Fibroblast of villous mesenchyme (primary cell): ENCODE results near the gene KRABD2.

ENCODE experiments used
- DNase-seq: peaks from one replicate; pipeline ENCODE4 v3.0.0-alpha.2; 2010; ENCODE audit warnings: low read depth
- H3K4me3 ChIP-seq: 2 replicates; pipeline ENCODE4 v1.5.1; 2011; ENCODE audit warnings: low read depth, mild to moderate bottlenecking, low read length
- CTCF ChIP-seq: IDR thresholded peaks from 2 replicates; pipeline ENCODE4 v1.5.1; 2012; ENCODE audit warnings: low read depth, mild to moderate bottlenecking, low read length; ENCODE audit not compliant: insufficient read depth

The KRABD2 gene

GRCh38 chr17:8413938-8414337, 37.4 kb upstream of the KRABD2 start:
- no peak overlapping the region for H3K4me3 ChIP-seq
- no peak for TF ChIP-seq CTCF
- no peak for DNase-seq

GRCh38 chr17:8413328-8413727, 36.8 kb upstream of the KRABD2 start:
- no peak overlapping the region for H3K4me3 ChIP-seq
- no peak for TF ChIP-seq CTCF
- no peak for DNase-seq

- no peak for TF ChIP-seq CTCF
- no peak for DNase-seq
Observed at GRCh38 chr17:8412089-8412488, 35.6 kb upstream of the KRABD2 start.

GRCh38 chr17:8410883-8411238, 34.4 kb upstream of the KRABD2 start:
- no peak overlapping the region for H3K4me3 ChIP-seq
- TF ChIP-seq CTCF, result no peak
- DNase-seq, result no peak

More at GRCh38 chr17:8412089-8412488, 35.6 kb upstream of the KRABD2 start:
- H3K4me3 ChIP-seq, result no peak overlapping the region

GRCh38 chr17:8409966-8410882, 33.7 kb upstream of the KRABD2 start:
- peak; percentile 87 for TF ChIP-seq CTCF
- DNase-seq, result peak; percentile 86

GRCh38 chr17:8408371-8408770, 31.9 kb upstream of the KRABD2 start:
- no peak overlapping the region for H3K4me3 ChIP-seq
- no peak for DNase-seq
- no peak for TF ChIP-seq CTCF

More at GRCh38 chr17:8409966-8410882, 33.7 kb upstream of the KRABD2 start:
- H3K4me3 ChIP-seq, result no peak overlapping the region
